Upper lobe of left lung (tissue), 6 donors: ENCODE results near the gene PRELID1. TPM values are rescaled to one million over a fixed set of nuclear protein-coding genes. Genes with fewer than 3 reads are reported as not detected.
A peak's percentile ranks its signal among the peaks of the same experiment; 100 is the strongest.

Experiments used
- ATAC-seq, 2 donors: fragments of 200-7000 bp; cut with Tn5 transposase; one replicate each; pipeline ENCODE4 v1.9.1; 2022; ENCODE audit warnings: mild to moderate bottlenecking in 2 of 2, moderate library complexity in 2 of 2; ENCODE audit not compliant: low FRiP score in 2 of 2
- DNase-seq, 2 donors: peaks; one replicate each; pipeline ENCODE4 v3.0.0-alpha.2; 2019 to 2020
- H3K27ac ChIP-seq, 4 donors: fragments of 200-600 bp; sonication (generic); one replicate each; pipeline ENCODE4 v1.5.1; 2016 to 2019
- H3K27me3 ChIP-seq, 4 donors: fragments of 200-600 bp; sonication (generic); one replicate each; pipeline ENCODE4 v1.5.1; 2017 to 2019
- H3K36me3 ChIP-seq, 4 donors: fragments of 200-600 bp; sonication (generic); one replicate each; pipeline ENCODE4 v1.5.1; 2016 to 2019
- H3K4me1 ChIP-seq, 4 donors: fragments of 200-600 bp; sonication (generic); one replicate each; pipeline ENCODE4 v1.5.1; 2018 to 2019
- H3K4me3 ChIP-seq, 4 donors: fragments of 200-600 bp; sonication (generic); one replicate each; pipeline ENCODE4 v1.5.1; 2017 to 2019; ENCODE audit warnings: mild to moderate bottlenecking in 2 of 4, moderate library complexity in 1 of 4
- H3K9me3 ChIP-seq, 4 donors: fragments of 200-600 bp; sonication (generic); one replicate each; pipeline ENCODE4 v1.5.1; 2018 to 2019
- CTCF ChIP-seq, 6 experiments: fragments of 450-650 bp in 4 of 6; fragments of 200-600 bp in 2 of 6; sonication (generic) in 2 of 6; IDR thresholded peaks; one replicate each; pipeline ENCODE4 v1.5.1; 2016 to 2019; ENCODE audit warnings: antibody characterized with exemption in 6 of 6
- EP300 ChIP-seq, 4 donors: sonication (generic); formaldehyde crosslinking; IDR thresholded peaks; one replicate each; pipeline ENCODE4 v1.5.1; 2017; ENCODE audit warnings: antibody characterized with exemption in 4 of 4, control low read depth in 2 of 4
- POLR2A ChIP-seq, 4 donors: fragments of 450-650 bp; IDR thresholded peaks; one replicate each; pipeline ENCODE4 v1.5.1; 2016 to 2017; ENCODE audit warnings: antibody characterized with exemption in 4 of 4, mild to moderate bottlenecking in 2 of 4
- POLR2AphosphoS5 ChIP-seq, 2 donors: sonication (generic); formaldehyde crosslinking; IDR thresholded peaks; one replicate each; pipeline ENCODE4 v1.5.1; 2017; ENCODE audit warnings: antibody characterized with exemption in 2 of 2
- WGBS, 2 donors: methylation state at CpG; one replicate each; pipeline ENCODE4 v1.1.5; 2017 to 2018; 5-methylcytosine and 5-hydroxymethylcytosine counted together
- total RNA-seq, 6 donors: library from RNA; depleted of rRNA in 4 of 6; stranded (reverse); fragments of >200 nt in 4 of 6; gene quantifications; one replicate each; pipeline versions ENCODE4 v1.1.0 to v1.2.1, GENCODE V29; 2016 to 2021
- donor health status: DM: no; HTN: no; CAD: no; lungs with moderate emphysema.
- donor health status: DM: no; HTN: yes; CAD: no; lungs with severe emphysema.

Gene PRELID1
- total RNA-seq, 6 donors from 2014 or later = 45.1 to 132 (median 86.8) TPM

GRCh38 chr5:177319913-177320588 lies 16.5 kb downstream of the PRELID1 start:
- peaks cover 0 to 4% (median 0%) of the 10 kb centered on the region in 4 donors for H3K4me1 ChIP-seq
- DNase-seq = no peak

GRCh38 chr5:177320879-177321278 lies 17.3 kb downstream of the PRELID1 start:
- ATAC-seq (peak; percentile 50 to 55), DNase-seq (peak in 1 of 2 donors; percentile 50)
- WGBS, 2 donors = 82 to 86% methylated on average over 7 of the region's 7 CpGs
- no peak for TF ChIP-seq CTCF (IDR thresholded peaks at IDR 0.05)
- TF ChIP-seq EP300 (IDR thresholded peaks at IDR 0.05) = no peak
- TF ChIP-seq POLR2AphosphoS5 (IDR thresholded peaks at IDR 0.05) = no peak
- no peak for TF ChIP-seq POLR2A (IDR thresholded peaks at IDR 0.05)
- H3K4me1 ChIP-seq = peaks cover 0 to 4% (median 0%) of the 10 kb centered on the region in 4 donors
- H3K9me3 ChIP-seq = no peaks in the 10 kb centered on the region
- H3K27ac ChIP-seq = no peak overlapping the region
- no peaks in the 10 kb centered on the region for H3K27me3 ChIP-seq
- no peak overlapping the region for H3K4me3 ChIP-seq
- peaks cover 0 to 11% (median 0%) of the 10 kb centered on the region in 4 donors for H3K36me3 ChIP-seq

More at GRCh38 chr5:177319913-177320588, 16.5 kb downstream of the PRELID1 start:
- H3K27ac ChIP-seq = no peak overlapping the region
- H3K27me3 ChIP-seq = no peaks in the 10 kb centered on the region
- peaks cover 0 to 11% (median 0%) of the 10 kb centered on the region in 4 donors for H3K36me3 ChIP-seq
- no peaks in the 10 kb centered on the region for H3K9me3 ChIP-seq
- no peak for TF ChIP-seq POLR2AphosphoS5 (IDR thresholded peaks at IDR 0.05)
- TF ChIP-seq EP300 (IDR thresholded peaks at IDR 0.05) = no peak
- TF ChIP-seq POLR2A (IDR thresholded peaks at IDR 0.05) = no peak
- no peak for TF ChIP-seq CTCF (IDR thresholded peaks at IDR 0.05)
- peak in 1 of 2 donors; percentile 27 for ATAC-seq
- no peak overlapping the region for H3K4me3 ChIP-seq
- WGBS, 2 donors = 83 to 94% methylated on average over 6 to 14 of the region's 14 CpGs

GRCh38 chr5:177325868-177326381 lies 22.3 kb downstream of the PRELID1 start:
- H3K4me3 ChIP-seq = no peak overlapping the region
- no peak for TF ChIP-seq POLR2A (IDR thresholded peaks at IDR 0.05)
- no peak for TF ChIP-seq EP300 (IDR thresholded peaks at IDR 0.05)
- TF ChIP-seq CTCF (IDR thresholded peaks at IDR 0.05) = no peak
- no peak for TF ChIP-seq POLR2AphosphoS5 (IDR thresholded peaks at IDR 0.05)
- H3K27ac ChIP-seq = no peak overlapping the region
- WGBS, 2 donors = 77% methylated on average over 1 of the region's 1 CpG; no CpG with 5 or more reads in 1 of the 2 donors
- DNase-seq (no peak), ATAC-seq (no peak)
- no peaks in the 10 kb centered on the region for H3K27me3 ChIP-seq
- peaks cover 0 to 22% (median 12%) of the 10 kb centered on the region in 4 donors for H3K36me3 ChIP-seq
- peaks cover 0 to 7% (median 2%) of the 10 kb centered on the region in 4 donors for H3K4me1 ChIP-seq
- no peaks in the 10 kb centered on the region for H3K9me3 ChIP-seq

GRCh38 chr5:177327539-177328522 lies 24.2 kb downstream of the PRELID1 start:
- Histone ChIP-seq H3K36me3 (peaks cover 3 to 41% (median 27%) of the 10 kb centered on the region in 4 donors), H3K4me3 (no peak overlapping the region), H3K9me3 (no peaks in the 10 kb centered on the region), H3K27ac (peak overlapping the region in 3 of 4 donors; percentile 36 to 55 (median 53)), H3K4me1 (peaks cover 0 to 7% (median 2%) of the 10 kb centered on the region in 4 donors), H3K27me3 (no peaks in the 10 kb centered on the region)
- WGBS, 2 donors = 71 to 85% methylated on average over 28 of the region's 28 CpGs
- ATAC-seq = peak in 1 of 2 donors; percentile 91
- peak in 1 of 2 donors; percentile 73 for DNase-seq
- TF ChIP-seq POLR2A (IDR thresholded peaks at IDR 0.05) = no peak
- no peak for TF ChIP-seq EP300 (IDR thresholded peaks at IDR 0.05)
- TF ChIP-seq POLR2AphosphoS5 (IDR thresholded peaks at IDR 0.05) = no peak
- TF ChIP-seq CTCF (IDR thresholded peaks at IDR 0.05) = no peak
